ENCODE measurements around the gene TLCD1.

Gene TLCD1

DNA sequence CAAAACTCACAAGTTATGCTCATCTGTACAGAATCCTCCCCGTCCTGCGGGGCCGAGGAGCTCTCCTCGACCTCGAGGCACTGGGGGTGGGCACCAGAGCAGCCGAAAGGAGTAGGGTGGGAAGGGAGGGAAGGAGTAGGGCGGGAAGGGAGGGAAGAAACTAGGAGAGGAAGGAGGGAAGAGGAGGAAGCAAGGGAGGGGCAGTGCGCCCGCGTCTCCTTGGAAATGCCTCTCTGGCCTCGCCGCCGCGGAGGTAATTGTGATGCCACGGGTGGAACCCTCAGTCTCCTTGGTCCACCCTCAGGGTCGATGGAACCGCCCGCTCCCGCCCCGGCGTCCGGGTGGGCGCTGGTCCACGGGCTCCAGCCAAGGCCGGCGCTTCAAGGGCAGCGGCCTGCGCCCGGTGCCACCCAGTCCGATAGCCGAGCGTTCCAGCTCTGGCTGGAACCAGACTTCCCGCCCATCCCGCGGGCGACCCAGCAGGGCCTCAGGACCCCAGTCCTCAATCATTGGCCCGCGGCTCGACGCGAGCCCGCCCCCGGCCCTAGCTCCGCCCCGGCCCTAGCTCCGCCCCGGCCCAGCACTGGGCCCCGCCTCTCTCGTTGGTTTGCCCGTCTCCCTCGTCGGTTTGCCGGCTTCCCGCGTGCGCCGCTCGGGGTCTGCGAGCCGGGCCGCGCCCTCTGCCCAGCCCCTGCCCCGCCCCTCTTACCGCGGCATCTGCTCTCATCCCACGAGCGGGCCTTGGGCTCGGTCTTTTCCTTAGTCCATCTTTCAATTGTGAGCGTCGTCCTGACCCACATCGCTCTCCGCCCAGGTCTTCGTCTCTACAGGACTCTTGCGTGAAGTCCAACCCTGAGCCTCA is 14.9 kb downstream of the TLCD1 start:
- DNase-seq: peak; percentile 96

DNA sequence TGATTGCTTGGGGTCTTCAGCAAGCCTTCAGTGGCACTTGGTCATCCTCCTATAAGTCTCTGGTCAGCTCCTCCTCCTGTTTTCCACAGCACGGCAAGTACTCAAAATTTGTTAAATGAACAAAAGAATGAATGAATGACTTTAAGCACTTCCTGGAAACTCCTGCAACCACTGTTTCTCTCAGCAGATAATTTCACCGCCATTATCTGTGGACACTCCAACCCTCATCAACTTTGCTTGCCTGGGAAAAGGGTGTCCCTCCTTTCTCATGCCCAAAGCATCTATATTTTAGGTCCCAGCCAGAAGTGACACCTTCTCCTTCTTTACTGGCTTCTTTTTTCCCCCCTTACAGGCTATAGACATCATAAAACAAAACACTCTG is 18.7 kb downstream of the TLCD1 start:
- DNase-seq: no peak

DNA sequence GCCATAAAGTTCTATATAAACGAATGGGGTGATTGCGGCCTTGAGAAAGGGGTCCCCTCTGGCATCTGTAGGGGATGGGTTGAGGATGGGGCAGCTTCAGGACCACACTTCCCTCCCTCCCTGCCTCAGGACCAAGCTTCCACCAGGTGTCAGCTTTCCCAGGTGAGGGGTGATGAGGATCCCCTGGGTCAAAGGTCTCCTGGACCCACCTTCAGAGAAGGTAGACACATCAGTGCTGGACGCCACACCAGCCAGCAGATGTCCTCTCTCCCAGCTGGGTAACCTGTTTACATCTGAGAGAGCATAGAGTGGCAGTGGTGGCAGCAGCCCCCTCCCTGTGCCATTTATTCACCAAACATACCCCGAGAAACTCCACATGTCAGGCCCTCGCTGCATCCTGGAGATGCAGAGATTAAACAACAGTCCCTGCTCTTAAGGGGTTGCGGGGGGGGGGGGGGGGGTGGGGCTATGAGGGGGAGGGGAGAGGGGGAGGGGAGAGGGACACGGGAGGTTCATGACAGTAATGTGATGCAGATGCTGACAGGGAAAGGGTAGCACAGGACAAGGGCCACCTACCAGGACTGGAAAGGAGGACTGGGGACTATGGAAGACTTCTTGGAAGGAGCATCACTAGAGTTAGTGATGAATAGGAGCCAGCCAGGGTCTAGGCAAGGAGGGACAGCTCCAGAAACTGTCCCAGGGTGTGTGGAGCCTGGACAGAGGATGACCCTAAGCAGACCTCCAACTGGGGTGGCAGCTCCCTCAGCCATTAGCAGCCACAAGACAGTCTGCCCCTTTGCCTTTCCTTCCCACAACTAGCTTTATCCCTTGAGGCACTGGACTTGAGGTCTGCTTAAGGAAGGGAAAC is 19.3 kb downstream of the TLCD1 start:
- DNase-seq: no peak

DNA sequence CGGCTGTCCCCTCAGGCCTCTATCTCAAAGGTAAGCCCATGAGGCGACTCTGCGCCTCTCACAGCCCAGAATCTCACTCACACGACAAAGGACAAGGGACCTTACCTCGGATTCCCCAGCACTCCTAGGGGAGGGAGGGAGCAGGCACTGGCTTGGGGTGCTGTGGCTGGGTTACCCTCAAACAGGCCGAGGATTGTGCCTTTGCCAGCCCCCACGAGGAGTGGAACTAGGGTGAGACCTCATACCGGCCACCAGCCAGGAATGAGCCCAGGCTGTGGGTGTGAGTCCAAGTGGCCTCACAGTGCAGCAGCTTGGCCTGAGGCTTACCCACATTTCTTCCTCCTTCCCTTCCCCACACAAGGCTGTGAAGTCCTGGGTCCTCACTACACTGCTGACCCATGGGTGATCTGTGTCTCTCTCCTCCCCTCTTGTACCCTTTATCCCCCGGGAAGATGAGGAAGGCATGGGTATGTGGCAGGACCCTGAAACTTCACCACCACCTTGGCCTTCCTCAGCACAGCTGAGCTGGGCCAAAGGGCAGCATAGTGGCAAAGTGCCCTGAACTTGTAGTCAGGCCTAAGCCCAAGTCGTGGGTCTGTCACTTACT is 20.2 kb downstream of the TLCD1 start:
- DNase-seq: no peak

DNA sequence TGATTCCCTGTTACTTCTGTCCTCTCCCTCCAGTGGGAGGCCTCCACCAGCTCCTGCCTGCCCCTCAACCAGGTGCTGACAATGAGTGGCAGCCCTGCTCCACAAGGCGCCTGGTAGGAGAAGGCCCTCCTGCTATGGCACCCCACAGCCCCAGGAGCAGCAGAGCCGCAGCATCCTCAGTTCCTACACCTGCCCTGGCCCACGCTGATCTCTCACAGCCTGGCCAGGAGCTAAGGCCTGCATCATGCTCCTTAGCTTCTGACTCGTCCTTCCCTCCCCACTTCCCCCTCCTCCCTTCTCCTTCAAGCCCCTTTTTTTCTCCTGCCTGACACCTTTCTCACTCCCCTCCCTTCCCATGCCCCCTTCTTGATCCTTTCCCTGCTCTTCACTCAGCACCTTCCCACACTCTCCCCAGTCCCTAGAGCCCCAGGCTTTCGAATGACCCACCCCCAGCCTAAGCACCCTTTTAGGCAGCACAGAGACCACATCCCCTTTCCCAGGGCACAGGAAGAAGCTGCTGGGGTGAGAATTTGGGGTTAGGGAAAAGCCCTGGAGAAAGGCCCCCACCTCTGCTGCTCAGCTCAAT is 20.9 kb downstream of the TLCD1 start:
- no peak for DNase-seq

- no peak for DNase-seq
These were observed 21.7 kb downstream of the TLCD1 start for GRCh38 chr17:28704219-28704858.

DNA sequence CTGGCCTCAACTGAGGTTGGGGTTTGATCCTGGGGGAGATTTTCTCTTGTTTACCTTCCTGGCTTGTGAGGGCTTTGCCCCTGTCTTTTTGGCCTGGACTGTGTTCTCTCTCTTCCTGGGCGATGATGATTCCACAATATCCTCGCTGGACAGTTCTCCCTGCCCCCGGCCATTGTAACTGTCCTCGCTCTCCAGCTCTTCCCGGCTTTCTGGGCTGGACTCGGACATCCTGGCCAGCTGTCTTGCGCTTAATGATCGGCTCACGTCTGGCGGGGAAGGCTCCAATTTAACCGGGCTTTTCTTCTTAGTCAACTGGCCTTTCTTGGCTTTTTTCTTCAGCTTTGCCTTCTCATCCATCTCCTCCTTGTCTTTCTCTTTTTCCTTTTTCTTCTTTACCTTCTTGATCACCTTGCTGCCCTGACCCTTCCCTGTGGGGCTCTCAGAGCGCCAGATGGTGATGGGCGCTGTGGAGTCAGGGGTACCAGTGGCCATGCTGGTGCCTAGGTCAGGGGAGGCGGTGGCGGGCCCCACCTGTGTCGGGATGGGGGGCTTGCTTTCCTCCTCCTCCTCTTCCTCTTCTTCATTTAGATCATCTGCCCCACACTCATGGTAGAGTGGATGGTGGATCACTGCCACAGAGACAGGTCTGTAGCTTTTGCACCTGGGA is 22.3 kb downstream of the TLCD1 start:
- no peak for DNase-seq

- no peak for DNase-seq
These were observed 23.3 kb downstream of the TLCD1 start for GRCh38 chr17:28702752-28703150.

DNA sequence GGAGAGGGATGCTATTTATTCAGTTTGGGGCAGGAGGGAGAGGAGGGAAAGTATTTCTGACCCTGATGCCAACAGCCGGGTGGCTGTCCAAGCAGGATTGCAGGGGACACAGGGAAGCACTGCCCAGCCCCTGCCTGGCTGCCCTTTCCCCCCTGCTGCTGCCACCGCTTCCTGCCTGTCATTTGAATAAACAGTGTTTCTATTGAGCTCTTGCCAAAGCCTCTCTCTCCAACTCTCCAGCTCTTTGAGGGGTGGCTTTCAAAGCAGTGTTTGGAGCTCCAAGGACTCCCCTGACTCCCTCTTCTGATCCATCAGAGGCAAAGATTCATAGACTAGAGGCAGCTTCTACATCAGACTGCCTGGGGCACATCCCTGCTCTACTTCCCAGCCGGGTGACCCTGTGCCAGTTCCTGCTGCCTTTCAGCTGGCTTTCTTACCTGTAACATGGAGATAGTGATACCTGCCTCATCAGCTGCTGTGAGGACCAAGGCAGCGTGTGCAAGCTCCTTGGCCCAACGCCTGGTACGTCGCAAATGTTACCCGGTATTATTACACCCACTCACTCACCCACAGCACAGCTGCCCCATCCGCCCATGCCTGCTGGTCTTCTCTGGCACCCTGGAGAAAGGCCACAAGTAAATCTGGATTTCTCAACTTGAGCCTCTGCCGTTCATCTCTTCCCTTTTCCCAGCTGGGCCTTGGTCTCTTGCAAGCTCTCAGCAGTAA is 23.8 kb downstream of the TLCD1 start:
- no peak for DNase-seq

DNA sequence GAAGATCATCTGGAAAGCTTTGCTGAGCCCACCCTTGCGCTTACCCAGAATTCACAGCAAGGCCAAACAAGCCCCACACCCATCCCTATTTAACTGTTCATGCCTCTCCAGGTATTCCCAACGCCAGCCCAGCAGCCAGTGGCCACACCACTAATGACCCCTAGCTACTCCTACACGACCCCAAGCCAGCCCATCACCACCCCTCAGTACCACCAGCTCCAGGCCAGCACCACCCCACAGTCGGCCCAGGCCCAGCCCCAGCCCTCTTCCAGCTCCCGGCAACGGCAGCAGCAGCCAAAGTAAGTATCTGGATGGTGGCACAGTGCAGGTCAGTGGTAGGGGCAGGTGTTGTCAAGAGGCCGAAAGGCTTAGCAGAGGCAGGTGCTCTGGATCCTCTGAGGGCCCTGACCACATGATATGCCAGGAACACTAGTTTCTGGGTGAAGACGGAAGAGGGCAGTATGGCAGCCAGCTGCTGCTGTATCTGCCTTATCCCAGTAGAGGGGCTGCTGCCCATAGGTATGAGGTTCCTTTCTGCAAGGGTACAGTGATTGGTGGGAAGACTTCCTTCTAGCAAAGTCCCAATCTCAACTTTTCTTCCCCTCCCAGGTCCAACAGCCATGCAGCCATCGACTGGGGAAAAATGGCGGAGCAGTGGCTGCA is 25.1 kb downstream of the TLCD1 start:
- DNase-seq: no peak

DNA sequence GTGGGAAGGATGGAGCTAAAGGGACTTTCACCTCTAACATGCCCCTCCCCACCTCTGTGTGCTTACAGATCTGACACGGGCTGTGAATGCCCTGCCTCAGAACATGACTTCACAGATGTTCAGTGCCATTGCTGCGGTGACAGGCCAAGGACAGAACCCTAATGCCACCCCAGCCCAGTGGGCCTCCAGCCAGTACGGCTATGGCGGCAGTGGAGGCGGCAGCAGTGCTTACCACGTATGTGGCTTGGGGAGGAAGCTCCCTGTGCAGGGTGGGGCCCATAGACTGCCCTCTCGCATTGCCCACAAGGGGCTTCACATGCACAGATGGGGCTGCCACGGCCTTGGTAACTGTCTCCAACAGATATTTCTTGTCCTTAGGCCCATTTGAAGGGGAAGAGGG is 25.8 kb downstream of the TLCD1 start:
- no peak for DNase-seq

DNA sequence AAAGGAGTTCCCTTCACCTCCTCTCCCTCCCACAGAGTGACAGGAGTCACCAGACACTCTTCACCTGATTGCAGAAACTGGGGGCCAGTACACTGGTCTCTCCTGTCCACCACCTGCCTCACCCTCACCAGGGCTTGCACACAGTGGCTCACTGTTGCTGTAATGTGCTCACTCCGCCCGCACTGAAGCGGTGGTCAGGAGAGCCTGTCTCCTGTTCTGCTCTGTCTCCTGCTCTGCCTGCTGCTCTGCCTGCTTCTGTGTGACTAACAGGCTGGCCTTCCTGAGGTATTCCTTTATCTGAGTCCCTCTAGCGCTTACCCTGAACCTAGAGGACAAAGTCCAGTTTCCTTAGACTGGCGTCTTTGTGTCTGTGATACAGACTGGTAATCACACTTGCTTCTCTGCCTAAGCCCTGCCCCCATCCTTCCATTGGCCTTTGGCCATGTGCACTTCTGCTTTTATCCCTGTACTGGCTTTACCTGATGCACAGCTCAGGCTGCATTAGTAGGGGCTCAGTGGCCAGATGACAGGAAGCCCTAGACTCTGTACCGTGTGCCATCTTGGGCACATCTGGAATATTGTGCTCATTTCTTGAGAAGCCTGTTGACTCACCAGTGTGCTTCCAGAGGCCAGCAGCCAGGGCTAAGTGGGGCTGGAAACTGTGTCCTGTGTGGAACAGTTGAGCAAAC is 27.6 kb downstream of the TLCD1 start:
- DNase-seq: no peak

DNA sequence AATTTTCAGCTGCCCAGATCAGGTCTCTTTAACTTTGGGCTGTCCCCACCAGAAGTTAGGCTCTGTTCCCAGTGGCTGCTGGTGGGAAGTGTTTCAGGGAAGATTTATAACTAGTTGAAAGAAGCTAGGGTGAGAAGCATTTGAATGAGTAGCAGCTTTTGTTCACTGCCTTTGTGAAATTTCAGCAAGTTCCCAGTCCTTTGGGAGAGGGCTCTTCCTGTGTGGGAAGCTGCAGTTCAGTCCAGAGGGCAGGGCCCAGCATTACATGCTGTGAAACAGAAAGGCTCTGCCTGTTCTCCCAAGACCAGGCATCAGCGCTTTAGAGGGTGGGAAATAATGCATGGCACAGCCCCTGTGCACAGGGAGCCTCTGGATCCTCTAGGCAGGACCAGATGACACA is 32.2 kb downstream of the TLCD1 start:
- no peak for DNase-seq

DNA sequence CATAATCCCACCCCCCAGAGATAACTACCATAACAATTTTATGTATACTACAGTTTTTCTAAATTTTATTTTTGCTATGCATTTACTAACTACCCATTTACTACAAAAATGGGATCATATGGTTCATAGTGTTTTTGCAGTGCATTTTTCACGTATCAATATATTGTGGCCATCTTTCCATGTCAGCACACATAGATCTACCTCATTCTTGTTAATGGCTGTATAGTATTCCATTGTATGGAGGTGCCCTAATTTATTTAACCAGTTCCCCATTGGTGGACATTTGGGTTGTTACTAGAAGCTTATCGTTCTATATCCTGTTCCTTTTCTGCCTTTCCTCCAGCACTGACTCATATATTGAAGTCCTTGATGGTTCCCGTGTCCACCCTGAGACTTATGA is 37.0 kb downstream of the TLCD1 start:
- no peak for DNase-seq

- DNase-seq: no peak
These were observed 37.6 kb downstream of the TLCD1 start for GRCh38 chr17:28688481-28688880.

DNA sequence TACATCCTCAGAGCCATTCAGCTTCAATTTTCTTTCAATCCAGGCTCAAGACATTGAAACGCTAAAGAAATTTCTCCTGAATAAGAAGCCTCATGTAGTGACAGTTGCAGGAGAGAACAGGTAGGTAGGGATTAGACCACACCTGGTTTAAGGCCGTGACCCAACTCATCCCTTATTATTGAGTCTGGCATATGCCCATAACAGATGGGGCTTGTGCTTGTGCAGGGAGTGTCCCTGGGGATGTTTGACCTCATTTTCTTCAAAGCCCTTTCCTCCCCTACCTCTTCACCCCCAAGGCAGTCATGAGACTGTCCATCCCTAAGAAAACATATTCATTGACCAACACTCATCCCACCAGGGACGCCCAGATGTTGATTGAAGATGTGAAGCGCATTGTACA is 39.7 kb downstream of the TLCD1 start:
- DNase-seq: no peak

- no peak for DNase-seq
These were observed 40.7 kb downstream of the TLCD1 start for GRCh38 chr17:28685366-28685765.

DNA sequence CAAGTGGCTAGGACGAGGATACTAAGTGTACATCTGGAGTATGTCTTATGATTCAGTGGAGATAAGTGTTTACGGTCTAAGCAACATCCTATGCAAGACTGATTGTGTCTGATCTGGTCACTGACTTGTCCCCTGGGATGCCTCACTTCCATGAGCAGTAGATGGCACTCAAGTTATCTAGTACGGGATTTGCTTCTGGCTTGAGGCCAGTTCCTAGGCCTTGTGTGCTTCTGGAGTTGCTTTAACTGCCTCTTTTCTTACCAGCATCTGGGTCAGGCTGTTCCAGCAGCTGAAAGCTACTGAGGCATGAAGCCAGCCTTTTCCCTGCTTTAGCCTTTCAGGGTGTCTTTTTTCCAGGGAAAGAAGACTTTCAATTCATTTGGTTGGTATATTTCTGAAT is 41.1 kb downstream of the TLCD1 start:
- DNase-seq: no peak

DNA sequence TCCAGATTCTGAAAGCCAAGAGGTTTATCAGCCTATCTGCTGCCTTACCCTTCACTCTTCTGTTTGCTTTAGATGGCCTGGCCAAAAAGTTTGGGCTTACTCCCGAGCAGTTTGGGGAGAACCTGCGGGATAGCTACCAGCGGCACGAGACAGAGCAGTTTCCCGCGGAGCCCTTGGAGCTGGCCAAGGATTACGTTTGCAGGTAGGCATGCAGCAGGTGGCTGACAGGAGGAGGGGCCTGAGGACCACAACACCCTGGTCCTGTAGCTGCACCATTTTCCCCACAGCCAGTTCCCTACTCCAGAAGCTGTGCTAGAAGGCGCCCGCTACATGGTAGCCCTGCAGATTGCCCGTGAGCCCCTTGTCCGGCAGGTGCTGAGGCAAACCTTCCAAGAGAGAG is 43.4 kb downstream of the TLCD1 start:
- DNase-seq: no peak

- no peak for DNase-seq
These were observed 50.1 kb downstream of the TLCD1 start for GRCh38 chr17:28675980-28676379.

Measured in activated CD4-positive, alpha-beta T cell treated with anti-CD3 and anti-CD28 coated beads, Interleukin-2, Interleukin-6, amounts not matched to agents 100 ng/mL and 50 ng/mL, durations not matched to agents 16 hours and 8 hours (primary cell).